Measurements from ENCODE around the gene VWF. TPM values are rescaled to one million over a fixed set of nuclear protein-coding genes. Genes with fewer than 3 reads are reported as not detected.

VWF gene
- total RNA-seq, 2 donors from 2014 or later: 164 to 251 TPM

GRCh38 chr12:6046511-6047180, 77.8 kb downstream of the VWF start:
- no peak for DNase-seq (ENCODE audit: low spot score)
- TF ChIP-seq CTCF (IDR thresholded peaks at IDR 0.05): no peak
- no peak overlapping the region for H3K27ac ChIP-seq
- H3K36me3 ChIP-seq: no peaks in the 10 kb centered on the region
- ATAC-seq (ENCODE audit: insufficient number of reproducible peaks, low FRiP score, low read depth): no peak
- H3K9me3 ChIP-seq: no peaks in the 10 kb centered on the region
- H3K4me3 ChIP-seq: no peak overlapping the region
- H3K27me3 ChIP-seq (replicated peaks; ENCODE audit: insufficient read depth): no peaks in the 10 kb centered on the region
- H3K4me1 ChIP-seq (ENCODE audit: control insufficient read depth in 1 of 2, low read depth in 2 of 2): peaks cover 9 to 20% of the 10 kb centered on the region in 2 donors

GRCh38 chr12:6045438-6045837, 79.0 kb downstream of the VWF start:
- H3K9me3 ChIP-seq: no peaks in the 10 kb centered on the region
- peaks cover 9 to 20% of the 10 kb centered on the region in 2 donors for H3K4me1 ChIP-seq (ENCODE audit: control insufficient read depth in 1 of 2, low read depth in 2 of 2)
- ATAC-seq (ENCODE audit: insufficient number of reproducible peaks, low FRiP score, low read depth): no peak
- H3K36me3 ChIP-seq: no peaks in the 10 kb centered on the region
- no peak for TF ChIP-seq CTCF (IDR thresholded peaks at IDR 0.05)
- no peaks in the 10 kb centered on the region for H3K27me3 ChIP-seq (replicated peaks; ENCODE audit: insufficient read depth)
- H3K4me3 ChIP-seq: no peak overlapping the region
- no peak overlapping the region for H3K27ac ChIP-seq
- no peak for DNase-seq (ENCODE audit: low spot score)

- Histone ChIP-seq H3K4me1 (ENCODE audit: control insufficient read depth in 1 of 2, low read depth in 2 of 2) (peaks cover 2 to 6% of the 10 kb centered on the region in 2 donors), H3K27me3 (replicated peaks; ENCODE audit: insufficient read depth) (no peaks in the 10 kb centered on the region), H3K9me3 (no peaks in the 10 kb centered on the region), H3K36me3 (no peaks in the 10 kb centered on the region), H3K4me3 (no peak overlapping the region), H3K27ac (no peak overlapping the region)
- ATAC-seq (ENCODE audit: insufficient number of reproducible peaks, low FRiP score, low read depth) (no peak), DNase-seq (ENCODE audit: low spot score) (no peak)
- no peak for TF ChIP-seq CTCF (IDR thresholded peaks at IDR 0.05)
These were observed 80.4 kb downstream of the VWF start for GRCh38 chr12:6044082-6044481.

GRCh38 chr12:6042446-6042845, 82.0 kb downstream of the VWF start:
- TF ChIP-seq CTCF (IDR thresholded peaks at IDR 0.05): no peak
- H3K36me3 ChIP-seq: no peaks in the 10 kb centered on the region

GRCh38 chr12:6041891-6042290, 82.6 kb downstream of the VWF start:
- no peaks in the 10 kb centered on the region for H3K4me1 ChIP-seq (ENCODE audit: control insufficient read depth in 1 of 2, low read depth in 2 of 2)
- no peaks in the 10 kb centered on the region for H3K36me3 ChIP-seq
- H3K4me3 ChIP-seq: no peak overlapping the region
- H3K27me3 ChIP-seq (replicated peaks; ENCODE audit: insufficient read depth): no peaks in the 10 kb centered on the region
- ATAC-seq (ENCODE audit: insufficient number of reproducible peaks, low FRiP score, low read depth): no peak
- H3K9me3 ChIP-seq: no peaks in the 10 kb centered on the region
- no peak overlapping the region for H3K27ac ChIP-seq
- no peak for TF ChIP-seq CTCF (IDR thresholded peaks at IDR 0.05)
- no peak for DNase-seq (ENCODE audit: low spot score)

More at GRCh38 chr12:6042446-6042845, 82.0 kb downstream of the VWF start:
- Histone ChIP-seq H3K4me3 (no peak overlapping the region), H3K27ac (no peak overlapping the region), H3K4me1 (ENCODE audit: control insufficient read depth in 1 of 2, low read depth in 2 of 2) (no peaks in the 10 kb centered on the region), H3K27me3 (replicated peaks; ENCODE audit: insufficient read depth) (no peaks in the 10 kb centered on the region), H3K9me3 (no peaks in the 10 kb centered on the region)
- DNase-seq (ENCODE audit: low spot score): no peak
- no peak for ATAC-seq (ENCODE audit: insufficient number of reproducible peaks, low FRiP score, low read depth)
